Endodermal cell (in vitro differentiated cells): Measurements from ENCODE around the gene SLC31A1. TPM values are rescaled to one million over a fixed set of nuclear protein-coding genes. Genes with fewer than 3 reads are reported as not detected.

ENCODE experiments used
- DNase-seq: peaks from one replicate; pipeline ENCODE4 v3.0.0-alpha.2; 2017
- H3K27ac ChIP-seq: 2 replicates; pipeline ENCODE4 v1.5.1; 2013; ENCODE audit warnings: mild to moderate bottlenecking, low read depth, low read length, moderate library complexity
- H3K27me3 ChIP-seq: 2 replicates; pipeline ENCODE4 v1.6.1; 2013; ENCODE audit warnings: mild to moderate bottlenecking, low read length, moderate library complexity; ENCODE audit not compliant: insufficient read depth, control insufficient read depth, poor library complexity, severe bottlenecking
- H3K36me3 ChIP-seq: 2 replicates; pipeline ENCODE4 v1.7.0; 2013; ENCODE audit warnings: mild to moderate bottlenecking, low read length, moderate library complexity; ENCODE audit not compliant: control insufficient read depth, insufficient read depth
- H3K4me1 ChIP-seq: one replicate; pipeline ENCODE4 v1.7.0; 2013; ENCODE audit warnings: low read length; ENCODE audit not compliant: control insufficient read depth, insufficient read depth
- H3K4me3 ChIP-seq: 2 replicates; pipeline ENCODE4 v1.5.1; 2013; ENCODE audit warnings: mild to moderate bottlenecking, low read length, moderate library complexity
- H3K9ac ChIP-seq: 2 replicates; pipeline ENCODE4 v1.6.1; 2013; ENCODE audit warnings: mild to moderate bottlenecking, low read length, moderate library complexity; ENCODE audit not compliant: poor library complexity, severe bottlenecking; ENCODE audit errors: extremely low read depth
- H3K9me3 ChIP-seq: 2 replicates; pipeline ENCODE4 v1.6.1; 2013; ENCODE audit warnings: mild to moderate bottlenecking, low read length, moderate library complexity; ENCODE audit not compliant: control insufficient read depth
- H3K27ac Mint-ChIP-seq: 2 replicates; pipeline ENCODE4 v1.8.0; 2020; ENCODE audit warnings: mixed read lengths
- H3K27me3 Mint-ChIP-seq: 2 replicates; pipeline ENCODE4 v1.8.0; 2021; ENCODE audit warnings: mild to moderate bottlenecking, mixed read lengths; ENCODE audit not compliant: insufficient read depth
- H3K36me3 Mint-ChIP-seq: 2 replicates; pipeline ENCODE4 v1.8.0; 2020; ENCODE audit warnings: low read depth, mixed read lengths
- H3K4me1 Mint-ChIP-seq: 2 replicates; pipeline ENCODE4 v1.8.0; 2020; ENCODE audit warnings: mixed read lengths
- H3K4me3 Mint-ChIP-seq: 2 replicates; pipeline ENCODE4 v1.8.0; 2020; ENCODE audit warnings: mild to moderate bottlenecking, moderate library complexity, mixed read lengths
- H3K9me3 Mint-ChIP-seq: 2 replicates; pipeline ENCODE4 v1.8.0; 2020; ENCODE audit warnings: mild to moderate bottlenecking, mixed read lengths
- WGBS, 2 experiments: methylation state at CpG; one replicate each; pipeline versions ENCODE4 v1.1.5 to v1.1.7; 2013; ENCODE audit warnings: missing lambda C conversion rate in 2 of 2, mixed read lengths in 1 of 2; ENCODE audit not compliant: insufficient coverage in 1 of 2, insufficient read length in 1 of 2; 5-methylcytosine and 5-hydroxymethylcytosine counted together
- total RNA-seq, 2 donors: library from RNA; stranded (reverse); fragmentation: NEBNext Ultra II Directional in 1 of 2; extraction: Animal tissue kit (Norgen Biotek cat#: 25700) in 1 of 2; gene quantifications; 2 replicates in 1 of 2; 3 replicates in 1 of 2; pipeline ENCODE4 v1.2.1, GENCODE V29; 2021
- TF ChIP-seq, protein P1 (sequence below): fragments of 200-600 bp; sonication (generic); conservative IDR thresholded peaks from 2 replicates; pipeline ENCODE4 v1.5.0; 2021; ENCODE audit warnings: antibody characterized with exemption, mild to moderate bottlenecking

The SLC31A1 gene
- total RNA-seq, 2 donors from 2014 or later, result 29.1 to 32.4 TPM

- no peaks in the 10 kb centered on the region for H3K9me3 ChIP-seq
- peaks cover 50% of the 10 kb centered on the region for H3K36me3 ChIP-seq
- Mint-ChIP-seq H3K4me3 (no peak overlapping the region), H3K27me3 (no peaks in the 10 kb centered on the region), H3K4me1 (peaks cover 12% of the 10 kb centered on the region), H3K27ac (no peak overlapping the region), H3K36me3 (peaks cover 63% of the 10 kb centered on the region), H3K9me3 (no peaks in the 10 kb centered on the region)
- no peak overlapping the region for H3K27ac ChIP-seq
- TF ChIP-seq, protein P1, sequence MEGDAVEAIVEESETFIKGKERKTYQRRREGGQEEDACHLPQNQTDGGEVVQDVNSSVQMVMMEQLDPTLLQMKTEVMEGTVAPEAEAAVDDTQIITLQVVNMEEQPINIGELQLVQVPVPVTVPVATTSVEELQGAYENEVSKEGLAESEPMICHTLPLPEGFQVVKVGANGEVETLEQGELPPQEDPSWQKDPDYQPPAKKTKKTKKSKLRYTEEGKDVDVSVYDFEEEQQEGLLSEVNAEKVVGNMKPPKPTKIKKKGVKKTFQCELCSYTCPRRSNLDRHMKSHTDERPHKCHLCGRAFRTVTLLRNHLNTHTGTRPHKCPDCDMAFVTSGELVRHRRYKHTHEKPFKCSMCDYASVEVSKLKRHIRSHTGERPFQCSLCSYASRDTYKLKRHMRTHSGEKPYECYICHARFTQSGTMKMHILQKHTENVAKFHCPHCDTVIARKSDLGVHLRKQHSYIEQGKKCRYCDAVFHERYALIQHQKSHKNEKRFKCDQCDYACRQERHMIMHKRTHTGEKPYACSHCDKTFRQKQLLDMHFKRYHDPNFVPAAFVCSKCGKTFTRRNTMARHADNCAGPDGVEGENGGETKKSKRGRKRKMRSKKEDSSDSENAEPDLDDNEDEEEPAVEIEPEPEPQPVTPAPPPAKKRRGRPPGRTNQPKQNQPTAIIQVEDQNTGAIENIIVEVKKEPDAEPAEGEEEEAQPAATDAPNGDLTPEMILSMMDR, result no peak
- no peak overlapping the region for H3K4me3 ChIP-seq
- H3K4me1 ChIP-seq, result peaks cover 9% of the 10 kb centered on the region
- no CpG with 5 or more reads among the region's 1 CpG for WGBS, 2 experiments
- DNase-seq, result no peak
- no peaks in the 10 kb centered on the region for H3K27me3 ChIP-seq
- no peak overlapping the region for H3K9ac ChIP-seq
Measured at GRCh38 chr9:113205861-113206260, 15.5 kb upstream of the SLC31A1 start.

DNA sequence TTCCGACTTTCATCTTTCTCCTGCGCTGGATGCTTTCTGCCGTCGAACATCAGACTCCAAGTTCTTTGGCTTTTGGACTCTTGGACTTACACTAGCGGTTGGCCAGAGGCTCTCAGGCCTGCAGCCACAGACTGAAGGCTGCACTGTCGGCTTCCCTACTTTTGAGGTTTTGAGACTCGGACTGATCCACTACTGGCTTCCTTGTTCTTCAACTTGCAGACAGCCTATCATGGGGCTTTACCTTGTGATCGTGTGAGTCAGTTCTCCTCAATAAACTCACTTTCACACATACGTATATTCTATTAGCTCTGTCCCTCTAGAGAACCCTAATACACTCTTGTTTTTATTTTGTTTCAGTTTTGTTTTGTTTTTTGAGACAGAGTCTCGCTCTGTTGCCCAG lies 10.5 kb upstream of the SLC31A1 start:
- 93 to 96% methylated on average over 8 to 10 of the region's 10 CpGs for WGBS, 2 experiments
- no peak overlapping the region for H3K9ac ChIP-seq
- no peak overlapping the region for H3K4me3 ChIP-seq
- H3K9me3 ChIP-seq, result peaks cover 5% of the 10 kb centered on the region
- TF ChIP-seq, protein P1, result no peak
- H3K9me3 Mint-ChIP-seq, result no peaks in the 10 kb centered on the region
- H3K27ac ChIP-seq, result no peak overlapping the region
- peaks cover 9% of the 10 kb centered on the region for H3K4me1 ChIP-seq
- H3K27ac Mint-ChIP-seq, result no peak overlapping the region
- no peaks in the 10 kb centered on the region for H3K27me3 ChIP-seq
- peaks cover 4% of the 10 kb centered on the region for H3K27me3 Mint-ChIP-seq
- peaks cover 48% of the 10 kb centered on the region for H3K36me3 Mint-ChIP-seq
- H3K36me3 ChIP-seq, result peaks cover 29% of the 10 kb centered on the region
- no peak overlapping the region for H3K4me3 Mint-ChIP-seq
- no peak for DNase-seq
- peaks cover 19% of the 10 kb centered on the region for H3K4me1 Mint-ChIP-seq

DNA sequence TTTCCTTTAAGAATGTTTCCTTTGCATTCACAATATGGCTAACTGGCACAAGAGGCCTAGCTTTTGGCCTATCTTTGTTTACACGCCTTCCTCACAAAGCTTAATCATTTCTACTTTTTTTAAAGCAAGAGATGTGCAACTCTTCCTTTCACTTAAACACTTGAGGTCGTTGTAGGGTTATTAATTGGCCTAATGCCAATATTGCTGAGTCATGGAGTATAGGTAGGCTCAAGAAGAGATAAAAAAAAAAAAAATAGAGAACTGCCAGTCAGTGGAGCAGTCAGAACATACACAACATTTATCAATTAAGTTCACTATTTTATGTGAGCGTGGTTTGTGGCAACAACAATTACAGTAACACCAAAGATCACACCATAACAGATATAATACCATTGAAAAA lies 6.2 kb upstream of the SLC31A1 start:
- TF ChIP-seq, protein P1, result no peak
- Mint-ChIP-seq H3K36me3 (peaks cover 28% of the 10 kb centered on the region), H3K27ac (no peak overlapping the region), H3K27me3 (peaks cover 4% of the 10 kb centered on the region), H3K9me3 (no peaks in the 10 kb centered on the region), H3K4me1 (peaks cover 22% of the 10 kb centered on the region), H3K4me3 (no peak overlapping the region)
- DNase-seq, result no peak
- Histone ChIP-seq H3K4me1 (no peaks in the 10 kb centered on the region), H3K36me3 (peaks cover 8% of the 10 kb centered on the region), H3K27ac (no peak overlapping the region), H3K9ac (no peak overlapping the region), H3K27me3 (no peaks in the 10 kb centered on the region), H3K9me3 (peaks cover 5% of the 10 kb centered on the region), H3K4me3 (no peak overlapping the region)
- 96% methylated on average over 3 of the region's 3 CpGs; no CpG with 5 or more reads in 1 of the 2 experiments for WGBS, 2 experiments
